ENCODE measurements around the gene FILIP1L.

The FILIP1L gene

GRCh38 chr3:100107221-100107814 is 7.0 kb downstream of the FILIP1L start:
- Histone ChIP-seq H3K27ac (no peak overlapping the region), H3K27me3 (replicated peaks) (no peaks in the 10 kb centered on the region), H3K4me3 (ENCODE audit: low read depth, low read length) (no peak overlapping the region), H3K36me3 (replicated peaks) (no peaks in the 10 kb centered on the region)
- no peak for DNase-seq
- no peak for TF ChIP-seq CTCF (IDR thresholded peaks at IDR 0.05; ENCODE audit: low read depth, low read length, missing control alignments)
- in situ Hi-C loops (cut with HindIII; ENCODE audit: low pct_ligation_motif_present, low sequenced_read_pairs): no loop called here

- H3K27me3 ChIP-seq (replicated peaks): no peaks in the 10 kb centered on the region
- DNase-seq: peak; percentile 68
- in situ Hi-C loops (cut with HindIII; ENCODE audit: low pct_ligation_motif_present, low sequenced_read_pairs): no loop called here
- H3K4me3 ChIP-seq (ENCODE audit: low read depth, low read length): no peak overlapping the region
- no peaks in the 10 kb centered on the region for H3K36me3 ChIP-seq (replicated peaks)
- no peak overlapping the region for H3K27ac ChIP-seq
- no peak for TF ChIP-seq CTCF (IDR thresholded peaks at IDR 0.05; ENCODE audit: low read depth, low read length, missing control alignments)
Observed at GRCh38 chr3:100106531-100107141, 7.7 kb downstream of the FILIP1L start.

GRCh38 chr3:100106094-100106493 is 8.2 kb downstream of the FILIP1L start:
- no peaks in the 10 kb centered on the region for H3K36me3 ChIP-seq (replicated peaks)
- in situ Hi-C loops (cut with HindIII; ENCODE audit: low pct_ligation_motif_present, low sequenced_read_pairs): no loop called here
- DNase-seq: no peak
- no peak for TF ChIP-seq CTCF (IDR thresholded peaks at IDR 0.05; ENCODE audit: low read depth, low read length, missing control alignments)
- no peak overlapping the region for H3K4me3 ChIP-seq (ENCODE audit: low read depth, low read length)
- no peak overlapping the region for H3K27ac ChIP-seq
- no peaks in the 10 kb centered on the region for H3K27me3 ChIP-seq (replicated peaks)

- no peaks in the 10 kb centered on the region for H3K27me3 ChIP-seq (replicated peaks)
- H3K36me3 ChIP-seq (replicated peaks): no peaks in the 10 kb centered on the region
- H3K4me3 ChIP-seq (ENCODE audit: low read depth, low read length): no peak overlapping the region
- TF ChIP-seq CTCF (IDR thresholded peaks at IDR 0.05; ENCODE audit: low read depth, low read length, missing control alignments): no peak
- in situ Hi-C loops (cut with HindIII; ENCODE audit: low pct_ligation_motif_present, low sequenced_read_pairs): no loop called here
- H3K27ac ChIP-seq: peak overlapping the region; percentile 17
- DNase-seq: no peak
Observed at GRCh38 chr3:100105501-100105900, 8.8 kb downstream of the FILIP1L start.

- H3K27me3 ChIP-seq (replicated peaks): no peaks in the 10 kb centered on the region
- in situ Hi-C loops (cut with HindIII; ENCODE audit: low pct_ligation_motif_present, low sequenced_read_pairs): no loop called here
- H3K4me3 ChIP-seq (ENCODE audit: low read depth, low read length): no peak overlapping the region
- no peak for DNase-seq
- H3K36me3 ChIP-seq (replicated peaks): no peaks in the 10 kb centered on the region
- peak overlapping the region; percentile 17 for H3K27ac ChIP-seq
- TF ChIP-seq CTCF (IDR thresholded peaks at IDR 0.05; ENCODE audit: low read depth, low read length, missing control alignments): no peak
Observed at GRCh38 chr3:100104817-100105413, 9.4 kb downstream of the FILIP1L start.
